ENCODE results near the gene DNAH11.

GRCh38 chr7:21724562-21724961 lies 181.7 kb downstream of the DNAH11 start:
- no peak for TF ChIP-seq POLR2AphosphoS5 (IDR thresholded peaks at IDR 0.05; ENCODE audit: low read depth, low read length)
- no peak for TF ChIP-seq EZH2phosphoT487 (IDR thresholded peaks at IDR 0.05; ENCODE audit: borderline replicate concordance)
- no peak for TF ChIP-seq CTCF (IDR thresholded peaks at IDR 0.05 in 2 of 3, conservative IDR thresholded peaks at IDR 0.05 in 1 of 3; ENCODE audit: borderline replicate concordance in 1 of 3, insufficient read depth in 1 of 3, low read depth in 2 of 3, low read length in 2 of 3)
- no peak for TF ChIP-seq POLR2A (IDR thresholded peaks at IDR 0.05; ENCODE audit: borderline replicate concordance, extremely low read depth, insufficient read depth, insufficient read length)
- no peak for TF ChIP-seq CEBPB (IDR thresholded peaks at IDR 0.05; ENCODE audit: low read depth)
- TF ChIP-seq ATF3 (IDR thresholded peaks at IDR 0.05), result no peak
- no peak for TF ChIP-seq FOSL1 (IDR thresholded peaks at IDR 0.05; ENCODE audit: low read depth)
- no peak for TF ChIP-seq EZH2 (IDR thresholded peaks at IDR 0.05)
- TF ChIP-seq REST (IDR thresholded peaks at IDR 0.05; ENCODE audit: low read depth), result no peak
- no peak for TF ChIP-seq MAX (IDR thresholded peaks at IDR 0.05)
- TF ChIP-seq RAD21 (IDR thresholded peaks at IDR 0.05; ENCODE audit: low read depth), result no peak
- TF ChIP-seq JUND (IDR thresholded peaks at IDR 0.05), result no peak

Data from HCT116 (cell line).